H1 (cell line): ENCODE results near the gene LAMP1. TPM values are rescaled to one million over a fixed set of nuclear protein-coding genes. Genes with fewer than 3 reads are reported as not detected.

Experiments
- CTCF ChIA-PET: fragments of 300-600 bp; sonication (Branson Sonifier 250); formaldehyde crosslinking; loops from one replicate; lab custom pipeline; 2021; ENCODE audit not compliant: partially characterized antibody; lab: Charles Lee
- POLR2A ChIA-PET: fragments of 300-600 bp; sonication (Branson Sonifier 250); formaldehyde crosslinking; loops from one replicate; lab custom pipeline; 2021; ENCODE audit warnings: inconsistent platforms; ENCODE audit not compliant: partially characterized antibody; lab: Charles Lee
- DNase-seq, 2 experiments: peaks; one replicate each; pipeline versions ENCODE4 v3.0.0 to v3.0.0-alpha.2; 2010 to 2022; ENCODE audit warnings: low spot score in 2 of 2, low read depth in 1 of 2, mixed read lengths in 1 of 2
- FAIRE-seq: peaks from 2 replicates; lab custom pipeline; 2011; peaks lifted over from hg19 to GRCh38; lab: Jason Lieb, UNC
- H2AFZ ChIP-seq: 2 replicates; pipeline ENCODE4 v1.8.1; 2012; ENCODE audit warnings: low read length, inconsistent platforms
- H2AK5ac ChIP-seq: 2 replicates; pipeline ENCODE4 v1.6.1; 2013; ENCODE audit warnings: low read depth, low read length
- H2BK120ac ChIP-seq: replicated peaks from 2 replicates; pipeline ENCODE3; 2013; ENCODE audit warnings: low read depth, low read length, inconsistent platforms
- H2BK12ac ChIP-seq: 2 replicates; pipeline ENCODE4 v1.6.1; 2013; ENCODE audit warnings: low read depth, low read length
- H2BK15ac ChIP-seq: 2 replicates; pipeline ENCODE4 v1.6.1; 2013; ENCODE audit warnings: low read length
- H2BK20ac ChIP-seq: 2 replicates; pipeline ENCODE4 v1.6.1; 2013; ENCODE audit warnings: low read length
- H2BK5ac ChIP-seq: 2 replicates; pipeline ENCODE4 v1.6.1; 2013; ENCODE audit warnings: low read depth, low read length
- H3K14ac ChIP-seq: 2 replicates; pipeline ENCODE4 v1.6.1; 2013; ENCODE audit warnings: inconsistent platforms; ENCODE audit not compliant: insufficient read length
- H3K18ac ChIP-seq: 2 replicates; pipeline ENCODE4 v1.6.1; 2013; ENCODE audit warnings: low read length; ENCODE audit errors: extremely low read depth
- H3K23ac ChIP-seq: 2 replicates; pipeline ENCODE4 v1.6.1; 2013; ENCODE audit warnings: inconsistent platforms; ENCODE audit not compliant: insufficient read length
- H3K23me2 ChIP-seq: 2 replicates; pipeline ENCODE4 v1.6.1; 2013; ENCODE audit warnings: low read depth, low read length
- H3K27ac ChIP-seq: 2 replicates; pipeline ENCODE4 v1.6.1; 2011; ENCODE audit warnings: low read depth, low read length, inconsistent platforms
- H3K27me3 ChIP-seq, 4 experiments: replicated peaks in 1 of 4; 1 replicate in 1 of 4; 2 replicates in 3 of 4; pipeline versions ENCODE4 v1.6.1 to v1.8.1; 2011 to 2013; ENCODE audit warnings: low read length in 3 of 4, mild to moderate bottlenecking in 3 of 4, inconsistent platforms in 2 of 4, mixed read lengths in 2 of 4, moderate library complexity in 1 of 4; ENCODE audit not compliant: control insufficient read depth in 3 of 4, insufficient read depth in 3 of 4; ENCODE audit errors: extremely low read depth in 1 of 4
- H3K36me3 ChIP-seq, 4 experiments: 2 replicates each; pipeline versions ENCODE4 v1.6.1 to v1.8.1; 2011 to 2013; ENCODE audit warnings: mild to moderate bottlenecking in 4 of 4, low read length in 3 of 4, moderate library complexity in 2 of 4, control low read depth in 1 of 4, inconsistent platforms in 1 of 4; ENCODE audit not compliant: insufficient read depth in 4 of 4, control insufficient read depth in 2 of 4
- H3K4ac ChIP-seq: replicated peaks from 2 replicates; pipeline ENCODE3; 2013; ENCODE audit warnings: low read length, low read depth, mixed read lengths, inconsistent platforms; ENCODE audit not compliant: insufficient read length
- H3K4me1 ChIP-seq, 4 experiments: replicated peaks in 1 of 4; 1 replicate in 1 of 4; 2 replicates in 3 of 4; pipeline versions ENCODE4 v1.6.1 to v1.8.1; 2011 to 2013; ENCODE audit warnings: low read length in 3 of 4, inconsistent platforms in 2 of 4, mixed read lengths in 1 of 4; ENCODE audit not compliant: insufficient read depth in 4 of 4, control insufficient read depth in 3 of 4
- H3K4me2 ChIP-seq, 2 experiments: 2 replicates each; pipeline versions ENCODE4 v1.6.1 to v1.8.1; 2011 to 2013; ENCODE audit warnings: low read depth in 2 of 2, low read length in 2 of 2, control low read depth in 1 of 2, inconsistent platforms in 1 of 2, mild to moderate bottlenecking in 1 of 2; ENCODE audit not compliant: insufficient read depth in 1 of 2
- H3K4me3 ChIP-seq, 4 experiments: fragments of 200-600, 300-600 bp in 1 of 4; sonication (generic), shearing (Covaris generic), sonication (Bioruptor Twin) in 1 of 4; 2 replicates each; pipeline versions ENCODE4 v1.5.1 to v1.8.1; 2011 to 2016; ENCODE audit warnings: low read length in 4 of 4, low read depth in 3 of 4, control low read depth in 2 of 4, inconsistent platforms in 2 of 4, mild to moderate bottlenecking in 2 of 4, mixed read lengths in 1 of 4, moderate library complexity in 1 of 4; ENCODE audit not compliant: insufficient read depth in 2 of 4; ENCODE audit errors: extremely low read depth in 1 of 4
- H3K56ac ChIP-seq: replicated peaks from 2 replicates; pipeline ENCODE3; 2013; ENCODE audit warnings: low read depth, mild to moderate bottlenecking, mixed read lengths, low read length, inconsistent platforms; ENCODE audit not compliant: insufficient read length
- H3K79me1 ChIP-seq: 2 replicates; pipeline ENCODE4 v1.6.1; 2013; ENCODE audit warnings: low read depth, low read length, control low read depth
- H3K79me2 ChIP-seq, 2 experiments: 2 replicates each; pipeline versions ENCODE4 v1.6.1 to v1.8.1; 2012 to 2013; ENCODE audit warnings: low read length in 2 of 2, mild to moderate bottlenecking in 2 of 2, inconsistent platforms in 1 of 2; ENCODE audit not compliant: insufficient read depth in 2 of 2, control insufficient read depth in 1 of 2
- H3K9ac ChIP-seq, 4 experiments: replicated peaks in 1 of 4; 1 replicate in 1 of 4; 2 replicates in 3 of 4; pipeline versions ENCODE4 v1.6.1 to v1.8.1; 2011 to 2013; ENCODE audit warnings: low read depth in 3 of 4, low read length in 3 of 4, control low read depth in 2 of 4, mild to moderate bottlenecking in 2 of 4, moderate library complexity in 2 of 4, inconsistent platforms in 1 of 4; ENCODE audit errors: extremely low read depth in 1 of 4
- H3K9me3 ChIP-seq, 2 experiments: 2 replicates each; pipeline versions ENCODE4 v1.6.1 to v1.8.1; 2012 to 2013; ENCODE audit warnings: mild to moderate bottlenecking in 2 of 2, moderate library complexity in 2 of 2, control low read depth in 1 of 2, inconsistent platforms in 1 of 2, low read depth in 1 of 2, low read length in 1 of 2, mixed read lengths in 1 of 2; ENCODE audit not compliant: insufficient read depth in 2 of 2
- H4K20me1 ChIP-seq, 2 experiments: replicated peaks in 1 of 2; 2 replicates each; pipeline versions ENCODE3 to v1.8.1; 2011 to 2013; ENCODE audit warnings: inconsistent platforms in 2 of 2, low read length in 2 of 2, mild to moderate bottlenecking in 1 of 2; ENCODE audit not compliant: insufficient read depth in 2 of 2, control insufficient read depth in 1 of 2
- H4K5ac ChIP-seq: 2 replicates; pipeline ENCODE4 v1.6.1; 2013; ENCODE audit warnings: low read length, low read depth, mixed read lengths, inconsistent platforms; ENCODE audit not compliant: insufficient read length
- H4K8ac ChIP-seq: 2 replicates; pipeline ENCODE4 v1.8.0; 2013; ENCODE audit warnings: mild to moderate bottlenecking, moderate library complexity, low read length, inconsistent platforms; ENCODE audit not compliant: insufficient read depth; ENCODE audit errors: extremely low read depth
- H4K91ac ChIP-seq: replicated peaks from 2 replicates; pipeline ENCODE3; 2013; ENCODE audit warnings: low read length, mixed read lengths, inconsistent platforms; ENCODE audit not compliant: insufficient read length
- CBX5 ChIP-seq: fragments of 300-800, 300-1000 bp; sonication (generic); IDR thresholded peaks from 2 replicates; pipeline ENCODE4 v1.7.1; 2016; ENCODE audit warnings: antibody characterized with exemption, low read length, low read depth
- CTCF ChIP-seq, 3 experiments: IDR thresholded peaks; 1 replicate in 2 of 3; 2 replicates in 1 of 3; pipeline versions ENCODE4 v1.5.1 to v1.6.1; 2011; ENCODE audit warnings: low read length in 3 of 3, mild to moderate bottlenecking in 3 of 3, inconsistent platforms in 2 of 3, low read depth in 1 of 3, moderate library complexity in 1 of 3; ENCODE audit not compliant: insufficient read depth in 1 of 3; ENCODE audit errors: control extremely low read depth in 1 of 3
- EZH2 ChIP-seq: fragments of 200-600 bp; sonication (generic); IDR thresholded peaks from 2 replicates; pipeline ENCODE4 v1.7.1; 2012; ENCODE audit warnings: low read depth, mild to moderate bottlenecking, moderate library complexity, low read length, inconsistent platforms; ENCODE audit not compliant: severe bottlenecking
- HDAC6 ChIP-seq: IDR thresholded peaks from one replicate; pipeline ENCODE4 v1.7.1; 2012; ENCODE audit warnings: low read depth, mild to moderate bottlenecking, inconsistent platforms, low read length, moderate library complexity
- NRF1 ChIP-seq: IDR thresholded peaks from 2 replicates; pipeline ENCODE4 v1.6.1; 2011; ENCODE audit warnings: mild to moderate bottlenecking, low read depth, low read length, improper control_type of control experiment
- RBBP5 ChIP-seq: IDR thresholded peaks from 2 replicates; pipeline ENCODE4 v1.7.1; 2012; ENCODE audit warnings: low read depth, mild to moderate bottlenecking, inconsistent platforms, low read length, moderate library complexity, borderline replicate concordance
- SP1 ChIP-seq: IDR thresholded peaks from 2 replicates; pipeline ENCODE4 v1.6.1; 2011; ENCODE audit warnings: low read depth, low read length
- SP2 ChIP-seq: IDR thresholded peaks from 2 replicates; pipeline ENCODE4 v1.6.1; 2012; ENCODE audit warnings: mild to moderate bottlenecking, low read length, inconsistent platforms
- SUZ12 ChIP-seq: fragments of 200-600 bp; sonication (generic); IDR thresholded peaks from 2 replicates; pipeline ENCODE4 v1.6.1; 2012; ENCODE audit warnings: mild to moderate bottlenecking, inconsistent platforms, low read length, moderate library complexity, mixed read lengths
- TAF7 ChIP-seq: optimal IDR thresholded peaks from 2 replicates; pipeline ENCODE3; 2011; ENCODE audit warnings: low read depth, mild to moderate bottlenecking, inconsistent platforms, low read length, moderate library complexity, borderline replicate concordance
- YY1 ChIP-seq: IDR thresholded peaks from 2 replicates; pipeline ENCODE4 v1.6.1; 2011; ENCODE audit warnings: low read depth, mild to moderate bottlenecking, low read length
- WGBS, 2 experiments: shearing (Covaris generic) in 1 of 2; methylation state at CpG; one replicate each; pipeline versions ENCODE4 v1.1.6 to v1.1.7; 2013 to 2015; ENCODE audit warnings: low lambda C conversion rate in 2 of 2, mixed read lengths in 2 of 2, inconsistent platforms in 1 of 2, low coverage in 1 of 2, missing lambda C conversion rate in 1 of 2; ENCODE audit not compliant: insufficient replicate concordance in 2 of 2, insufficient coverage in 1 of 2, insufficient read length in 1 of 2; ENCODE audit errors: extremely low coverage in 1 of 2, missing lambda C conversion rate in 1 of 2; 5-methylcytosine and 5-hydroxymethylcytosine counted together
- polyA plus RNA-seq, 7 experiments: library from polyadenylated mRNA; depleted of rRNA in 3 of 7; stranded (reverse) in 5 of 7; unstranded in 2 of 7; fragments of >200 nt in 5 of 7; fragments of 200-250 nt in 2 of 7; gene quantifications; 1 replicate in 5 of 7; 2 replicates in 1 of 7; 4 replicates in 1 of 7; pipeline versions ENCODE4 v1.2.1 to v1.2.3, GENCODE V29; 2011 to 2013; ENCODE audit warnings: missing spikeins in 2 of 7, mixed read lengths in 2 of 7
- total RNA-seq: library from RNA; stranded (reverse); fragmentation: NEBNext Ultra II Directional; extraction: Animal tissue kit (Norgen Biotek cat#: 25700); gene quantifications from 2 replicates; pipeline ENCODE4 v1.2.1, GENCODE V29; 2021

LAMP1 gene
- total and polyA plus RNA-seq, 2 of the 8 experiments (the other 6 are each of a cell fraction or from before 2014, with no cell fraction given): 97.6 to 140 TPM

- no peak overlapping the region for H2BK12ac ChIP-seq
- no peak overlapping the region for H2BK15ac ChIP-seq
- DNase-seq: no peak
- H3K4ac ChIP-seq: no peak overlapping the region
- H3K23me2 ChIP-seq: peaks cover 10% of the 10 kb centered on the region; the same call in 1 of the 2 replicates
- ChIA-PET POLR2A (interaction anchor here (0.8 to 7.3 kb wide), 7 partner anchors 7 to 32 kb away, joined by 3 to 78 read pairs (median 4); no protein-coding TSS in a partner anchor), CTCF (interaction anchor here (2.8 kb wide), 1 partner anchor 31 kb away, joined by 13 read pairs; no protein-coding TSS in a partner anchor)
- no peak overlapping the region for H3K23ac ChIP-seq
- H2BK20ac ChIP-seq: no peak overlapping the region
- no peak overlapping the region for H3K27ac ChIP-seq
- no peak overlapping the region for H2BK120ac ChIP-seq
- no peak overlapping the region for H3K4me3 ChIP-seq
- H2BK5ac ChIP-seq: no peak overlapping the region
- no peak overlapping the region for H3K56ac ChIP-seq
- H3K14ac ChIP-seq: no peak overlapping the region
- peaks cover 4 to 10% of the 10 kb centered on the region in 2 experiments for H4K20me1 ChIP-seq
- no peak overlapping the region for H3K4me2 ChIP-seq
- peaks cover 9% of the 10 kb centered on the region for H3K79me1 ChIP-seq
- WGBS, 2 experiments: 92% methylated on average over 6 of the region's 6 CpGs; no CpG with 5 or more reads in 1 of the 2 experiments
- H3K79me2 ChIP-seq: peaks cover 3 to 60% of the 10 kb centered on the region in 2 experiments
- no peak for FAIRE-seq
- H4K8ac ChIP-seq: no peak overlapping the region; the same call in 1 of the 2 replicates
- no peak overlapping the region for H2AK5ac ChIP-seq
- H3K9ac ChIP-seq: no peak overlapping the region
- H3K4me1 ChIP-seq: peaks cover 2 to 14% (median 5%) of the 10 kb centered on the region in 4 experiments
- H2AFZ ChIP-seq: no peak overlapping the region
- H3K9me3 ChIP-seq: no peaks in the 10 kb centered on the region; a peak in 1 of 4 replicates
- H4K91ac ChIP-seq: no peak overlapping the region
- H3K18ac ChIP-seq: no peak overlapping the region
- H3K36me3 ChIP-seq: peaks cover 0 to 29% (median 12%) of the 10 kb centered on the region in 4 experiments
- H3K27me3 ChIP-seq: 0 out of 7 replicates have a peak, but pooled peaks cover 0 to 2% (median 0%) of the 10 kb centered on the region in 4 experiments
- H4K5ac ChIP-seq: no peak overlapping the region
- no peak for TF ChIP-seq SP1
- no peak for TF ChIP-seq SP2
- TF ChIP-seq CTCF (IDR thresholded peaks at IDR 0.05; ENCODE audit: control extremely low read depth in 1 of 3, insufficient read depth in 1 of 3, low read depth in 1 of 3, low read length in 3 of 3): no peak
- TF ChIP-seq HDAC6: no peak
- TF ChIP-seq RBBP5: no peak
- TF ChIP-seq SUZ12: no peak
- no peak for TF ChIP-seq NRF1
- no peak for TF ChIP-seq CBX5
- no peak for TF ChIP-seq EZH2
- TF ChIP-seq TAF7: no peak
- no peak for TF ChIP-seq YY1
These were observed 63.4 kb downstream of the LAMP1 start for GRCh38 chr13:113360446-113360845.
